ENCODE measurements around the gene VPS37D. TPM values are rescaled to one million over a fixed set of nuclear protein-coding genes. Genes with fewer than 3 reads are reported as not detected.

The VPS37D gene
- total RNA-seq, 1 experiment from 2014 or later: 0.85 TPM

GRCh38 chr7:73680501-73680900, 12.9 kb downstream of the VPS37D start:
- Histone ChIP-seq H4K20me1 (ENCODE audit: control insufficient read depth, insufficient read depth, insufficient read length) (peaks cover 3% of the 10 kb centered on the region), H4K8ac (replicated peaks; ENCODE audit: insufficient read length, low read depth, low read length) (no peak overlapping the region), H2BK5ac (ENCODE audit: insufficient read length, low read length) (no peak overlapping the region), H2BK120ac (ENCODE audit: low read depth, low read length, poor library complexity, severe bottlenecking) (no peak overlapping the region), H2BK20ac (ENCODE audit: low read depth, low read length, poor library complexity, severe bottlenecking) (no peak overlapping the region), H3K18ac (ENCODE audit: insufficient read length, low read depth, low read length) (no peak overlapping the region), H3K9ac (ENCODE audit: extremely low read depth, insufficient read length, low read length) (no peak overlapping the region), H2BK15ac (ENCODE audit: low read depth, low read length) (no peak overlapping the region), H3K9me3 (ENCODE audit: control insufficient read depth, low read depth, low read length) (no peaks in the 10 kb centered on the region), H4K91ac (ENCODE audit: insufficient read length, low read depth, low read length) (no peak overlapping the region), H3K79me2 (ENCODE audit: insufficient read depth, low read length) (peaks cover 20% of the 10 kb centered on the region; the same call in 1 of the 2 replicates), H2AFZ (ENCODE audit: low read length) (no peak overlapping the region), H2AK5ac (ENCODE audit: insufficient read length, low read length) (no peak overlapping the region), H3K27me3 (ENCODE audit: insufficient read depth, low read length) (no peaks in the 10 kb centered on the region), H3K23ac (ENCODE audit: insufficient read length, low read depth, low read length) (no peak overlapping the region), H3K23me2 (ENCODE audit: insufficient read length, low read depth, low read length, poor library complexity, severe bottlenecking) (peaks cover 12% of the 10 kb centered on the region), H3K4ac (ENCODE audit: low read depth, low read length) (no peak overlapping the region), H3K14ac (ENCODE audit: insufficient read depth, low read length) (no peak overlapping the region), H3K4me2 (ENCODE audit: insufficient read depth, insufficient read length, low read length) (no peak overlapping the region), H4K5ac (ENCODE audit: insufficient read length, low read depth, low read length) (no peak overlapping the region), H3K79me1 (ENCODE audit: insufficient read depth, low read depth, low read length, poor library complexity, severe bottlenecking) (peaks cover 16% of the 10 kb centered on the region), H3K27ac (ENCODE audit: insufficient read length, low read depth, low read length) (no peak overlapping the region), H2BK12ac (ENCODE audit: insufficient read length, low read depth, low read length) (no peak overlapping the region), H3K4me1 (ENCODE audit: insufficient read depth, low read length) (peaks cover 4% of the 10 kb centered on the region; the same call in 1 of the 2 replicates), H3K56ac (ENCODE audit: insufficient read length, low read depth, low read length) (no peak overlapping the region), H3T11ph (ENCODE audit: low read length) (no peak overlapping the region)
- TF ChIP-seq, protein P1, sequence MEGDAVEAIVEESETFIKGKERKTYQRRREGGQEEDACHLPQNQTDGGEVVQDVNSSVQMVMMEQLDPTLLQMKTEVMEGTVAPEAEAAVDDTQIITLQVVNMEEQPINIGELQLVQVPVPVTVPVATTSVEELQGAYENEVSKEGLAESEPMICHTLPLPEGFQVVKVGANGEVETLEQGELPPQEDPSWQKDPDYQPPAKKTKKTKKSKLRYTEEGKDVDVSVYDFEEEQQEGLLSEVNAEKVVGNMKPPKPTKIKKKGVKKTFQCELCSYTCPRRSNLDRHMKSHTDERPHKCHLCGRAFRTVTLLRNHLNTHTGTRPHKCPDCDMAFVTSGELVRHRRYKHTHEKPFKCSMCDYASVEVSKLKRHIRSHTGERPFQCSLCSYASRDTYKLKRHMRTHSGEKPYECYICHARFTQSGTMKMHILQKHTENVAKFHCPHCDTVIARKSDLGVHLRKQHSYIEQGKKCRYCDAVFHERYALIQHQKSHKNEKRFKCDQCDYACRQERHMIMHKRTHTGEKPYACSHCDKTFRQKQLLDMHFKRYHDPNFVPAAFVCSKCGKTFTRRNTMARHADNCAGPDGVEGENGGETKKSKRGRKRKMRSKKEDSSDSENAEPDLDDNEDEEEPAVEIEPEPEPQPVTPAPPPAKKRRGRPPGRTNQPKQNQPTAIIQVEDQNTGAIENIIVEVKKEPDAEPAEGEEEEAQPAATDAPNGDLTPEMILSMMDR (conservative IDR thresholded peaks at IDR 0.05): no peak
- Mint-ChIP-seq H3K9me3 (no peaks in the 10 kb centered on the region), H3K27ac (no peak overlapping the region), H3K27me3 (ENCODE audit: low read depth) (no peaks in the 10 kb centered on the region), H3K36me3 (ENCODE audit: insufficient read depth in 1 of 3, low read depth in 3 of 3) (peaks cover 19 to 30% (median 19%) of the 10 kb centered on the region in 3 experiments), H3K4me3 (peak overlapping the region; percentile 21 to 90; a peak in 3 of 5 replicates), H3K4me1 (peaks cover 14 to 23% of the 10 kb centered on the region in 2 experiments)
- no CpG with 5 or more reads among the region's 7 CpGs for WGBS (ENCODE audit: extremely low coverage, insufficient read length, low lambda C conversion rate)
- no peak for DNase-seq

Measured in H9 (cell line).